ENCODE measurements around the gene UBL3.

- no peak for TF ChIP-seq CTCF (conservative IDR thresholded peaks at IDR 0.05; ENCODE audit: low read depth, low read length)
- no peak for TF ChIP-seq EZH2 (IDR thresholded peaks at IDR 0.05; ENCODE audit: borderline replicate concordance, low read depth, low read length, poor library complexity, severe bottlenecking)
These were observed 58.2 kb downstream of the UBL3 start for GRCh38 chr13:29791997-29792780.

Measured in A673 (cell line).